Mucosa of gallbladder (tissue), 1 donor: ENCODE measurements around the gene GRIP2. TPM values are rescaled to one million over a fixed set of nuclear protein-coding genes. Genes with fewer than 3 reads are reported as not detected.
A peak's percentile ranks its signal among the peaks of the same experiment; 100 is the strongest.

ENCODE experiments used
- DNase-seq: peaks from one replicate; pipeline ENCODE4 v3.0.0-alpha.2; 2020; ENCODE audit warnings: low spot score
- total RNA-seq: library from RNA; stranded (reverse); gene quantifications from one replicate; pipeline ENCODE4 v1.2.1, GENCODE V29; 2021
- donor health status: DM: no; HTN: no; CAD: no.

GRIP2 gene
- total RNA-seq, 1 donor from 2014 or later, result 2.1 TPM

- DNase-seq, result no peak
These were observed 21.2 kb upstream of the GRIP2 start for GRCh38 chr3:14561051-14561960.

GRCh38 chr3:14560110-14560509, 20.0 kb upstream of the GRIP2 start:
- no peak for DNase-seq

GRCh38 chr3:14558029-14558428, 17.9 kb upstream of the GRIP2 start:
- no peak for DNase-seq

GRCh38 chr3:14555835-14556234, 15.7 kb upstream of the GRIP2 start:
- no peak for DNase-seq

- no peak for DNase-seq
These were observed 14.6 kb upstream of the GRIP2 start for GRCh38 chr3:14554715-14555114.

GRCh38 chr3:14553871-14554270, 13.7 kb upstream of the GRIP2 start:
- no peak for DNase-seq

- DNase-seq, result no peak
These were observed 12.6 kb upstream of the GRIP2 start for GRCh38 chr3:14552717-14553116.

GRCh38 chr3:14552041-14552648, 12.0 kb upstream of the GRIP2 start:
- no peak for DNase-seq

- DNase-seq, result no peak
These were observed 10.8 kb upstream of the GRIP2 start for GRCh38 chr3:14550651-14551611.

GRCh38 chr3:14550181-14550580, 10.0 kb upstream of the GRIP2 start:
- DNase-seq, result no peak

GRCh38 chr3:14549256-14549919, 9.2 kb upstream of the GRIP2 start:
- no peak for DNase-seq

GRCh38 chr3:14548321-14548729, 8.2 kb upstream of the GRIP2 start:
- DNase-seq, result peak; percentile 75

- DNase-seq, result peak; percentile 38
These were observed 7.6 kb upstream of the GRIP2 start for GRCh38 chr3:14547693-14548092.

GRCh38 chr3:14546041-14546440, 5.9 kb upstream of the GRIP2 start:
- no peak for DNase-seq

- DNase-seq, result no peak
These were observed 5.1 kb upstream of the GRIP2 start for GRCh38 chr3:14545251-14545635.

- no peak for DNase-seq
These were observed 4.4 kb upstream of the GRIP2 start for GRCh38 chr3:14544282-14545250.

- no peak for DNase-seq
These were observed 3.3 kb upstream of the GRIP2 start for GRCh38 chr3:14543446-14543845.

GRCh38 chr3:14542656-14543055, 2.5 kb upstream of the GRIP2 start:
- DNase-seq, result no peak

GRCh38 chr3:14541646-14542045, 1.5 kb upstream of the GRIP2 start:
- no peak for DNase-seq

GRCh38 chr3:14540821-14541385, 761 bp upstream of the GRIP2 start:
- no peak for DNase-seq
